Cerebellar cortex (tissue), 1 donor: ENCODE results near the gene SHROOM2.
"Not testable (repeated sequence)": the region's sequence is repeated elsewhere in the genome, so short reads cannot be mapped to it uniquely, and the experiment has no call there.

Experiments used
- DNase-seq: peaks from one replicate; pipeline ENCODE4 v3.0.0-alpha.2; 2015; ENCODE audit warnings: low spot score

SHROOM2 gene

GRCh38 chrX:9829308-9830267, 43.4 kb downstream of the SHROOM2 start:
- DNase-seq, result no peak

GRCh38 chrX:9832811-9833210, 46.6 kb downstream of the SHROOM2 start:
- no peak for DNase-seq

- DNase-seq, result no peak
Measured at GRCh38 chrX:9835585-9836210, 49.5 kb downstream of the SHROOM2 start.

GRCh38 chrX:9842541-9842940, 56.3 kb downstream of the SHROOM2 start:
- no peak for DNase-seq

- no peak for DNase-seq
Measured at GRCh38 chrX:9844936-9845577, 58.8 kb downstream of the SHROOM2 start.

GRCh38 chrX:9845578-9845952, 59.3 kb downstream of the SHROOM2 start:
- no peak for DNase-seq

GRCh38 chrX:9846631-9847030, 60.4 kb downstream of the SHROOM2 start:
- no peak for DNase-seq

- no peak for DNase-seq
Measured at GRCh38 chrX:9847071-9847470, 60.8 kb downstream of the SHROOM2 start.

GRCh38 chrX:9848718-9849479, 62.7 kb downstream of the SHROOM2 start:
- DNase-seq, result no peak

- no peak for DNase-seq
Measured at GRCh38 chrX:9851890-9852289, 65.7 kb downstream of the SHROOM2 start.

GRCh38 chrX:9853307-9853706, 67.1 kb downstream of the SHROOM2 start:
- DNase-seq, result no peak

- no peak for DNase-seq
Measured at GRCh38 chrX:9855561-9856283, 69.5 kb downstream of the SHROOM2 start.

- no peak for DNase-seq
Measured at GRCh38 chrX:9856588-9856987, 70.4 kb downstream of the SHROOM2 start.

GRCh38 chrX:9857575-9858474, 71.6 kb downstream of the SHROOM2 start:
- DNase-seq, result no peak

GRCh38 chrX:9858684-9859083, 72.5 kb downstream of the SHROOM2 start:
- not testable (repeated sequence) for DNase-seq

GRCh38 chrX:9859711-9860555, 73.7 kb downstream of the SHROOM2 start:
- DNase-seq, result no peak

- no peak for DNase-seq
Measured at GRCh38 chrX:9860826-9861225, 74.6 kb downstream of the SHROOM2 start.

- DNase-seq, result no peak
Measured at GRCh38 chrX:9861711-9862110, 75.5 kb downstream of the SHROOM2 start.

- DNase-seq, result no peak
Measured at GRCh38 chrX:9862525-9862924, 76.3 kb downstream of the SHROOM2 start.
